RPMI8226 (cell line): ENCODE results near the gene PVALEF.

Experiments used
- DNase-seq: peaks from one replicate; pipeline ENCODE4 v3.0.0-alpha.2; 2015

Gene PVALEF

GRCh38 chr17:81129289-81129688 lies 36.0 kb upstream of the PVALEF start:
- no peak for DNase-seq

- DNase-seq = no peak
Observed at GRCh38 chr17:81129711-81130367, 35.5 kb upstream of the PVALEF start.

GRCh38 chr17:81130385-81131361 lies 34.6 kb upstream of the PVALEF start:
- no peak for DNase-seq

- no peak for DNase-seq
Observed at GRCh38 chr17:81131486-81132196, 33.7 kb upstream of the PVALEF start.

GRCh38 chr17:81132197-81132540 lies 33.1 kb upstream of the PVALEF start:
- DNase-seq = peak; percentile 59

- no peak for DNase-seq
Observed at GRCh38 chr17:81132770-81133723, 32.3 kb upstream of the PVALEF start.

- no peak for DNase-seq
Observed at GRCh38 chr17:81134064-81134781, 31.1 kb upstream of the PVALEF start.

- DNase-seq = peak; percentile 72
Observed at GRCh38 chr17:81135505-81136278, 29.6 kb upstream of the PVALEF start.

- no peak for DNase-seq
Observed at GRCh38 chr17:81136366-81136765, 28.9 kb upstream of the PVALEF start.

- DNase-seq = no peak
Observed at GRCh38 chr17:81137248-81137647, 28.1 kb upstream of the PVALEF start.

- DNase-seq = no peak
Observed at GRCh38 chr17:81138083-81138482, 27.2 kb upstream of the PVALEF start.

- no peak for DNase-seq
Observed at GRCh38 chr17:81138500-81138899, 26.8 kb upstream of the PVALEF start.

- DNase-seq = no peak
Observed at GRCh38 chr17:81139428-81139827, 25.9 kb upstream of the PVALEF start.

- no peak for DNase-seq
Observed at GRCh38 chr17:81140018-81140417, 25.3 kb upstream of the PVALEF start.

GRCh38 chr17:81140695-81141094 lies 24.6 kb upstream of the PVALEF start:
- DNase-seq = no peak

- DNase-seq = peak; percentile 78
Observed at GRCh38 chr17:81142301-81143199, 22.8 kb upstream of the PVALEF start.

- DNase-seq = no peak
Observed at GRCh38 chr17:81143200-81143527, 22.1 kb upstream of the PVALEF start.

- DNase-seq = no peak
Observed at GRCh38 chr17:81143717-81144422, 21.4 kb upstream of the PVALEF start.

- DNase-seq = no peak
Observed at GRCh38 chr17:81144423-81144781, 20.9 kb upstream of the PVALEF start.
